Activated effector memory CD4-positive, alpha-beta T cell treated with Interleukin-2 at 50 U/mL for 16 hours (primary cell): ENCODE data around the gene DCAF6.
"Not testable (repeated sequence)": the region's sequence is repeated elsewhere in the genome, so short reads cannot be mapped to it uniquely, and the experiment has no call there.

Experiments
- DNase-seq: peaks from one replicate; pipeline ENCODE4 v3.0.0-alpha.2; 2020

Gene DCAF6

DNA sequence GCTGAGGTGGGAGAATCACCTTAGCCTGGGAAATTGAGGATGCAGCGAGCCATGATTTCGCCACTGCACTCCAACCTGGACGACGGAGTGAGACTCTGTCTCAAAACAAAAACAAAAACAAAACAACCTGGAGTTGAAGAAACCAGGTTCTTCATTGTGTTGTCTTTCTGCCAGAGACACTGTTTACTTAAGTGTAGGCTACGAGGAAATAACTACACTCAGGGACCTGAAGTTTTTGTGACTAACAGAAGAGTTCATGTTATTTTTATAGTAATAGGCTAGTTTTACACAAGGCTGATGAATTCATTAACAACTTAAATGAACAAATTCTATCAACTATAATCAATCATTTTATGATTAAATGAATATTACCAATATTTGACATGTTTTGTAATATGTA, 98.9 kb downstream of the DCAF6 start:
- DNase-seq, result no peak

DNA sequence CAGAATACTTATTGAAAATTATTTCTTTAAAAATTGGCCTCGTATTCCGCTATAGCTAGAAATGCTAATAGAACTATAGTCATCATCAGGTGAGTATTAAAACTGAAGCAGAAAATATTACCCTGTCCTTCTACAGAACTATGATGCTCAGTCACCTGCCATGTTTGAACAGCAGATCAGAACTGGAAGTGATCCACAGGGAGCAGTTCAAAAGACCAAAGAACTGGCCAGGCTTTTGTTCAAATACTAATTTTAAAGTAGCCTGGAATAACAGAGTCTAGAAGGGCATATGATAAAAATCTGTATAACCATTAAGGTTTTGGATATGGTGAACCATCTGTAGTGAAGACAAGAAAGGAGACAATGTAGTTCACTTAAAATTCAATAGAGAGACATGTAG, 105.9 kb downstream of the DCAF6 start:
- DNase-seq, result no peak

DNA sequence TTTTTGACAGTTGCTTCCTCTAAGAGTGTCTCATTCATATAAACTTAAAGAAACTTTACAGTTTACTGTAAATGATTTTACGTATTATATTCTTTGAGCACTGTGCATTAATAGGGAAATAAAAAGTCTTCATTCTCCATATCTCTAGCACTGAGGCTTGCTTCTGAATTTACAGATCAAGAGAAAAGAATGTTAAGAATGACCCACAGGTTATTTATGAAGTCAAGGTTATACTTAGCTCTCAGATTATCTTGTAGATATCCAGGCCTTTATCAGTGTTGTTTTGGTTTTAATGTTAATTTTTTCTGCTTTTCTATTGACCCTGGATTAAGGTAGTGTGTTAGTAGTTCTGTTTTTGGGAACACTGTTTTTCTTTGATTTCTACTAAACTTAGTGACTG, 108.8 kb downstream of the DCAF6 start:
- DNase-seq, result no peak

DNA sequence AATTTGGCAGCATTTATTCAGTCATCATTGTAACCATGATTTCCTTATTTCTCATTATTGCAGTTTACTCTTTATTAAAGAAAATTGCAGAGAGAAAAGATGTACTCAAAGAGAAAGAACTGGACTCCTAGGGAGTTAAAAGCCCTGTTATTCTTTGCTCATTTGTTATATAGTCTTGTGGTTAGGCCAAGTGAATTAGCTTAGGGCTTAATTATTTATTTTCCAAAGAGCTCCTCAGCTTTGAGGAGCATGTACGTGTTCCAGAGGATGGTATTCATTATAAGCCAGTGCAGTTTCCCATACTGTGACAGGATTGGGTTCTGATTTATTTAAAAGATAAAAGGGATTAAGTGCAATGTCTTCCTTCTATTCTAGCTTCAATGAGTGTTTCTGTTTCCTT, 113.8 kb downstream of the DCAF6 start:
- no peak for DNase-seq

DNA sequence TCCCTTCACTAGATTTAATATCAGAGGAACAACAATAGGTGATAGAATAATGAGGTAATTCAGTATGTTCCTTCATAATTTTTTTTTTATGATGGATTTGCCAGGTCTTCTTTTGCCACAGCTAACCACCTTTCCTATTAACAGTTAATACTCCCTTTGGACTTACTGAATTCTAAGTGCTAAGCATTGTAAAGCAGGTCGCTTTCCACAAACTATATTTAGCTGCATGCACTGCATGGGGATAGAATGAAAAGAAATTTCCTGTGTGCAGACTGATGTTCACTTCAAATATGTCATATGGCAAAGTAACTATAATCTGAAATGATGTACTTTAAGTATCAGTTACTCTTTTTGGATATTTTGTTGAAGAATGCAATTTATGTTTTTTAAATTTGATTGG, 114.4 kb downstream of the DCAF6 start:
- DNase-seq, result no peak

DNA sequence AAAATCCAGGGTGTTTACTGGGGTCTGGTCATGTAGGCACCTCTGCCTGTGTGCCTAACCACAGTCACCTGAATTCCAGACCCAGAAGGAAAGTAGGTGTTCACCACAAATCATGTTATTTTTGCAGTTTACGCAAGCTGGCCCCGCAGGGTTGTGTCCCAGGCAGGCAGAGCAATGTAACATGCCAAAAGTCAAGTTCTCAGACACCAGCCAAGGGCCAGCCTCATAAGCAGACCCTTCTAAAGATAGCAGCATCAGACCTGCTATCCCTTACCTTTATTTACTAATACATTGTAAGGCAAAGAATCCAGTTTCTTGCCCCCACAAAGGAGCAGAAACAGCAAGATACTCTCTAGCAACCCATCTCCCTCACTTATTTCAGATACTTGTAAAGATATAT, 117.2 kb downstream of the DCAF6 start:
- no peak for DNase-seq

DNA sequence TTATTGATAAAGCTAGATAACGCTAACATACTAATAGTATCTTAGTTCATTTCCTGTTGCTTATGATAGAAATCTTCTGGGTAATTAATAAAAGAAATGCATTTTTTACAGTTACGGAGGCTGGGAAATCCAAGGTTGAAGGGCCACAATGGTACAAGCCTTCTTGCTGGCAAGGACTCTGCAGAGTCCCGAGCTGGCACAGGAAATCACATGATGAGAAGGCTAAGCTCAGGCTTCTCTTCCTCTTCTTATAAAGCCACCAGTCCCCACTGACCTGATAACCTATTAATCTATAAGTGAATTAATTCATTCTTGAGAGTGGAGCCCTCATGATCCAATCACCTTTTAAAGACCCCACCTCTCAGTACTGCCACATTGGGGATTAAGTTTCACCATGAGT, 117.6 kb downstream of the DCAF6 start:
- no peak for DNase-seq

DNA sequence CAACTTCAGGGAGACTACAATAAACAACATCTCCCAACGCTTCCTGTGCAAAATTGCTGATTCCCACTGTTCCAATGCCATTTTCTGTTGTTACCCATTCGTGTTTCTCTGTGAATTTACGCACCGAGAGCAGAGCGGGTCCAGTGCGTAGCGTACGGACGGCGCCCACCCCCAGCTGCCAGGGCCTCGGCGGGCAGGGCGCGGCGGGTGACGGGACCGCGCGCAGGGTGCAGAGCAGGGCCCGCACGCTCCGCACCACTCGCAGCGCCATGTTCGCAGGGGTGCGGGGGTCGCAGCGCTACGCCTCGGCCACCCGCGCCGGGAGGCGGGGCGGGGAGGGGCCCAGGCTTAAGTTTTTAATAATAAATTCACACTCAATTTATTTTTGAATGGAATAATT, 119.7 kb downstream of the DCAF6 start:
- DNase-seq, result not testable (repeated sequence)

DNA sequence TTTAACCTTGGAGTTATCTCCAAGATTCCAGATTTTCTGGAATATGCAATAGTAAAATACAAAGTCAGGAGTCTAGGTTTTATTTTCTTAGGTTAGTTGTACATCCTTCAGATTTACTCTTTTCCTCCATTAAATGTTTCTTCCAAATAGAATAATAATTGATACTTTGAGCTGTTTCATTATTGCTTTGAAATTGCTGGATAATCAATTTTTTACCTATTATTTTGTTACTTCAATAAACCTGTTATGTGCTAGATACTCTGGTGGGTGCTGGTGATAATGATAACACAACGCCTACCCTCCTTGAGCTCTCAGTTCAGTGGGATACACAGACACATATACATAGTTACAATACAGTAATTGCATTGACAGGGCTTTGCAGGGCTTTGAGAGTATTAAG, 120.9 kb downstream of the DCAF6 start:
- DNase-seq, result no peak

DNA sequence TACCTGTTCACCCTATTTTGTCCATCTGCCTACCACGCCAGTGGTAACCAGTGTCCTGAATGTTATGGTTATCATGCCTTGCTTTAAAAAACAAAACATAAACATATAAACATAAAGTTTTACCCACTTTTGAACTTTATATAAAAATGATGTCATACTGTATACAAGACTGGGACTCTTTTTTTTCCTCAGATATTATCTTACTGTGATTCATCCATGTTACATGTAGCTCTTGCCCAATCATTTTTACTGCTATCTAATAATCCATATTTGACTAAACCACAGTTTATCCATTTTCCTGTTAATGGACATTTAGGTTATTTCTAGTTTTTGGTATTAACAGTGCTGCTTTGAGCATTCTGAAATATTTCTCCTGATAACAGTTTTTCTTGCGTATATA, 121.4 kb downstream of the DCAF6 start:
- no peak for DNase-seq

DNA sequence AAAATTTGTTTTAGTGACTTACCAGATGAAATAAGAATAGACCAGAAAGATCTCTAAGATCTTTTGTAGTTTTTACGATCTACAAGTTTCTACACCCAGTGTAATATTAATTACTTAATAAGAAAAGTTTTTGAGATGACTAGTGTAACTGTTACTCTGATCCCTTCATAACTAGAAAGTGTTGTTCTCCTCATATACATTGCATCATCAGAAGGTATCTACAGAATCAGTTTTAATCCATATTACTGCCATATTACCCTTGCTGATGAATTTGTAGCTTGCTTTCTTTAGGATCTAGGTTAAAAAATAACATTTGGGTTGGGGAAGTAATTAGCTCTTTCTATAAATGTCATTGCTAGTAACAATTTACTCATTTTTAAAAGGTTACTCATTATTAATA, 127.7 kb downstream of the DCAF6 start:
- DNase-seq, result no peak

DNA sequence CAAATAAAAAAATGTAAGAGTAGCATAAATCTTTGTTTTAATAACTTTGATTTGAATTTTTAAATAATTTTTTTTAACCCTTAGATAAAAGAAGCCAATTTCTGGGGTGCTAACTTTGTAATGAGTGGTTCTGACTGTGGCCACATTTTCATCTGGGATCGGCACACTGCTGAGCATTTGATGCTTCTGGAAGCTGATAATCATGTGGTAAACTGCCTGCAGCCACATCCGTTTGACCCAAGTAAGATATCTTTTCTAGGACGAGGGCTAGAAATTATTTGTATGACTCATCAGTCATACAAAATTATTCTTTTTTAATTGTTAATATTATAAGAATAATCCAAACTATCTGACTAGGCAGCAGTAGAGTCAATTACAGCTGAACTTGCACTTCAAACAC, 129.0 kb downstream of the DCAF6 start:
- no peak for DNase-seq

DNA sequence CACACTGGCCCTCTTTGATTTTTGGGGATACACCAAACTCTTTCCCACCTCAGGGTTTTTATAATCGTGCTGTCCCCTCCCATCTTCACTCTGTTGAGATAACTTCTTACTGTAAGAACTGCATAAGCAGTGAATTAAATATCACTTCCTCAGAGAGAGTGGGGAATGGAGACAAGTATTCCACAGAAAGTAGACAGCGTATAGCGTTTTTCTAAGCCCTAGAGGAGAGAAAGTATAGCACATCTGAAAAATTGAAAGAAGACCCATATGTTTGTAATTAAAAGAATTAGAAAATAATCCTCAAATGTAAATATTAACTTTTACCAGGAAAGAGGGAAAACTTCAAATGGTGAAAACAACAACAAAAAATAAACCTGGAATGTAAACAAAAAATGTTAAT, 132.9 kb downstream of the DCAF6 start:
- no peak for DNase-seq

DNA sequence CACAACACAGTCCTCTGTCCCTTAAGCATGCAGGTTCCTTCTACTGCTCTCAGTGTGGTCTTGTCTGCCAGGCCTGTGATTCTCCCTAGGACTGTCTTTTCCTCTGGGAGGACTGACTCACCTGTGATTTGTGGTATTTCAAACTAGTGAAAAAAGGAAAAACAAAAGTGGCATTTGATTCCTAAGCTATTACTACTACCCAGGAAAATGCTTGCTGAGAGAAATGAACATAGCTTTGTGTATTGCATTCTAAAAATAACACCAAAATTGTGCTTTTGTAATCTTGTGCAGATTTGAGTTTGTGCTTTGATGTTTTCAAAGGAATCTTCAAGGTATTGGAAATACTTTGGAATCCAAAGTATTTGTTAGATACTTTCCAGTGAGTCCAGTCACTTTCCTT, 143.3 kb downstream of the DCAF6 start:
- DNase-seq, result no peak

DNA sequence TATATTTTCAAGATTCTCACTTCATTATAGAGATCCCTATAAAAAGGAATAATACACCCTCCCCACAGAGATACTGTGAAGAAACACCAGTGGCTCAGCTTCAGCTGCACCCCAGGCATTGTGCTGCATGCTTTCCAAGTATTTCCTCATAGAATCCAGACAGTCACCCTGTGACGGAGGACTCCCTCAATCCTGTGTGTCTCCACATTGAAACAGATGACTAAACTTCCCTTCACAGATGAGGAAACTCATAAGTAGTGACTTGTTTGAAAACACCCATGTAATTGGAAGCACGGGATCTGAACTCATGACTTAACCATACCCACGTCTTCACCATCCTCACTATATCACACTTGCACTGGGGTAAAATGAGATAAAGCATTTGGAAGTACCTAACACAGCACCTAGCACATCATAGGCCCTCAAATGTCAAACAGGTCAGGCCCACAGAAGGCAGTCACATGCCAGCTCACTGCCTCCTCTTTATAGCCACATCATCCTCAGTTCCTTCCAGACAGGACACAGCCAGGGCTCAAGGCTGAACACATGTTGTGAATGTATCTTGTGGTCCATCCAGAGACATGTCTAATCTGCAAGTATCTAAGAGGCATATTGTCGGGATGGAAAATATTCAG, 145.0 kb downstream of the DCAF6 start:
- no peak for DNase-seq

DNA sequence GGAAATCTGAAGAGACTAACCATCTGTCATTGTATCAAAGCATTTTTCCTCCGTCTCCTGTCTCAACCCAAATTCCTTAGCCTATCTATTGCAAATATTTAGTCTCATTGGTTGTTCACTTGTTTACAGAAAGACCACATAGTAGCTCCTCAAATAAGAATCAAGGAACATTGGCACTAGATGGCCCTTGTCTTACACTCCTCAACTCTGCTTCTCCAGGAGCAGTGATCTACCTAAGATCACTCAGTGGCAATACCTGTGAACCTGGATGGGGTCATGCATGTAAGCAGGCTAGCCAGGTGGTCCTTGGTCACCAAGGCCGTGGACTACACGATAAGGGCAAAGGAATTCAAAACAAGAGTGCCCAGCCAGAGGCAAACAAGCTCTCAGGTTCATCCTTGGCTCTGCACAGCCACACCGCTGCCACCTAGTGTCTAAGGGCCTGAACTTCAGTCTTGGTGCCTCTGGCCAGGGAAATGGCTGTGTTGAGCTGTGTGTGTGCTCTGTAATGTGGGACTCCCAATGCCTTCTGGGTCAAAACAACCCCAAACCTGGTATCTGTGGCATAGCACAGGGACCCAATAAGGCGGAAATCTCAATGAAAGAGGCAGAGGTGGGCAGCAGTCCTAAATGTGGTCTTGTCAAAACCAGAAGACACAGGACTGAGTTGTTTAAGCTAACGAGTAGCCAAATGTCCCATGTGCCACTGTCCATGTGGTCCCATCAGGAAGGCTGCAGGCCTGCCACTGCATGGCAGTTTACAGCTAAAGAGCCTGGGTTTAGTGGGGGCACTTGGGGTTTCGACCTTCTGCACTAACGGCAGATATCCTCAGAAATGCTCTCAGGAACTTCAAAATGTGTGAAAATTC, 145.8 kb downstream of the DCAF6 start:
- peak; percentile 40 for DNase-seq

DNA sequence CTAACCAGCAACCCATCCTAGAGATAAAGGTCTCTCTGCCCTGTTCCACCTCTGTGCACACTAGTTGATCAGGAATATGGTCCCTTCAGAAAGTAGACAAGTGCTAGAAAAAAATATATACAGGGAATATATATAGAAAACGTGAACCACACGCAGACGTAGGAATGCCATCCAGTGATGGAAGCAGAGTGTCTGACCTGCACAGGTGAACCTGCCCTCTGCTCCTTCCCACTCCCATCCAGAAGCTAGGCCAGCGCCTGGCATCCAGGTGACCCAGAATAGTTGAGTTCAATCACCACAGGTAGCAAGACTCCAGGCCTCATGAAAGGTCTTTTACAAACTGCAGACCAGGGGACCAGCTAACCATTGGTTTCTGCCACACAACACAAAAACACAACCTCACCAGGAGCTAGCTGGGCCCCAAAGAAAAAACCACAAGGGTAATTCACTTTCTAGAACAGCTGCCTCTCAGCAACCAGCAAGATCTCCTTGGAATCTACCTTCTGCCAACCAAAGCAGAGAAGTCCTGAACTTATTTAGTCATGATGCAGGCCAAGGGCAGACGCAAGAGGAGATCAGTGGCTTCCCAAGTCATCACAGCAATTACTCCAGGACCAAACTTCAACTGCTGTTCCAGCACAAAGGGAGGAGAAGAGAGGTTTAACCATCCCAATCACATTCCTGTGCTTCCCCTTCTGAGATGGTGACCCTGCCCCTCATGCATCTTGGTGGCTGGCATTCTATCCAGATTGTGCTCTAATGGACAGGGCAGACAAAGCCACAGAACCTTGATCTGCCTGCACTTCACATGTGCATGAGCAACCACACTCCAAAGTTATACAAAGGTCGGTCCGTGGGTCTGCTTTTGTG, 147.2 kb downstream of the DCAF6 start:
- DNase-seq, result no peak

DNA sequence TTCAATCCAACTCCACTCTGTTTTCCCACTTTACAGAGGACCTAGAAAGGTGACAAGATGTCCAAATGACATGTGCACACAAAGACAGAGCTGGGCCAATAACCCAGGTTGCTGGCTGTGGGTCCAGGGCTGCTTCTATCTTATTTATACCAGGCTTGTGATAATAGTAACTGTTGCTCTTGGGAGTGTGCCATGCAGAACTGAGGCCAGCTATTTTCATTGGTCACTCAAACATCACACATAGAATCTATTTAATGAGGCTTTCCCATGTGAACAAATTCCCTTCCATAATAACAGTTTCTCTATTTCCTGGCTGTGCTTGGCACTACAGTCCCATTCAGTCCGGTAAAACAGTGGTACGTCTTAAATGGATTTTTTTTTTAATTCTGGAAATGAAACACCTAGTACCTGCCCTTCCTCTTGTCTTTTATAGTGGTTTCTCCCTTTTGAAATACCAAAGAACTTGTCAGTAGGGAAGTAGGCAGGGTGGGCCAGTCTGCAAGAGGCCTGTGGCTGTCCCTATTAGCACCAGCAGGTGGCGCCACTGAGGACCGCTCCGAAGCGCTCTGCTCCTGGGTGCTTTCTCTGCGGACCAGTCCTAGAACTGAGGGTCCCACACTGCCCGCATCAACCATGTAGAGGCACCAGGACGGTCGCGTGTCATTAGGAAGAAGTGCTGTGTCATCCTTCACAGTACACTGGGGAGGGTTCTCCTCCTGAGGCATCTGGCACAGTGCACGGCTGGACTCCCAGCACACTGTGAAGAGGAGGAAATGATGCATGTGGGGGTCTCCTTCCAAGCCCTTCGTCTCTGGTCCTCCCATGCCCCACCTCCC, 148.1 kb downstream of the DCAF6 start:
- DNase-seq, result peak; percentile 36

DNA sequence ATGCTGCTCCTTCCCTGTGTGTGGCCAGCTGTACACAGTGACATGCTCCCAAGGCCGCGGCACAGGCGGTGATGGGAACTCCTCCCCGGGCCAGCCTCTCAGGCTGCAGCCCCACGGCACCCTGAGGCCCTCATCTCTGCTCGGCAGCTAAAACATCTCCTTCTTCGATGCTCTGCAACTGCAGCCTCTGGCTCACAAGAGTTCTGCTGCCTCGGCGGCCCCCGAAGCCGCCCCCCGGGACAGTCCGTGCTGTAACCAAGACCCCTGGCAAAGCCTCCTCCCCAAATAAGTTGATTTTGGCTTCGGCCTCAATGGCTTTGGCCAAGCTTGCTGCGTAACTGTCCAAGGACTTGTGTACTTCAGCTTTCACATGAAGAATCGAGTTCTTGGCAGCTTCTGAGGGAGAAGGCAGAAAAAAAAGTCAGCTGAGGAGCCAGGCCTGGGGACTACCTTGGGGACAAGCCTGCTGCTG, 149.0 kb downstream of the DCAF6 start:
- no peak for DNase-seq

DNA sequence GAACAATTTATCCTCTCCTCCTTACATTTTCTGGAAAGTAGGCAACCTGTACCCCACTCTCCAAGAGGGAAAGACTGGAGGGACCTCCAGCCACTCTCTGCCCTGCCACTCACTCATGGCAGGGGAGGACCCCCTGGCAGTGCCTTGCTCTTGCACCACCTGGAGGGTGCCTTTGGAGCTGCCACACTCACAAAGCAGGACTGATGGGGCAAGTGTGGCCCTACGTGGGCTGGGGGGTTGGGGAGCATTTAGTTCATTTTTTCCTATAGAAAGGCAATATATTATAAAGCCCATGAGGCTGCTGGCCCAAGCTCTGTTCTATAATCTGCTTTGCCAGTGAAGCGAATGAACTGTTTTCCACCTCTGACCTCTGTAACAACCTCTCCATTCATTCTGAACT, 150.0 kb downstream of the DCAF6 start:
- no peak for DNase-seq

DNA sequence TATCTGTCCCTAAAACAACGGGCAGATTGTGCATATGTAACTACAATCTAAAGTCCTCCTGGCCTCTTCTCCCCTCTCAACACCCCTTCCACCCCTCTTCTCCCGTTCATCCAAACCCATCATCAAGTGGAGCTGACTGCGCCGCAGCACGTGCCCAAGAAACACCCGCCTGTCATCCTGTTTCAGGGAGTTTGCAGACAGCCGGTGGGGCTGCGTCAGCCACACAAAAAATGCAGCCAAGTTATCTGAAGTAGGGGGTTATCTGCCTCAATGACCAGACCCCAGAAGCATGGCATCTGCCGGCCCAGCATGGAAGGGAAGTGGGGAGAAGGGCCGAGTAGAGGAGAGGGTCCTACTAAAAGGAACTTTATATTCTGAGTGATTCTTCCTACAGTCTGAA, 151.2 kb downstream of the DCAF6 start:
- DNase-seq, result no peak

DNA sequence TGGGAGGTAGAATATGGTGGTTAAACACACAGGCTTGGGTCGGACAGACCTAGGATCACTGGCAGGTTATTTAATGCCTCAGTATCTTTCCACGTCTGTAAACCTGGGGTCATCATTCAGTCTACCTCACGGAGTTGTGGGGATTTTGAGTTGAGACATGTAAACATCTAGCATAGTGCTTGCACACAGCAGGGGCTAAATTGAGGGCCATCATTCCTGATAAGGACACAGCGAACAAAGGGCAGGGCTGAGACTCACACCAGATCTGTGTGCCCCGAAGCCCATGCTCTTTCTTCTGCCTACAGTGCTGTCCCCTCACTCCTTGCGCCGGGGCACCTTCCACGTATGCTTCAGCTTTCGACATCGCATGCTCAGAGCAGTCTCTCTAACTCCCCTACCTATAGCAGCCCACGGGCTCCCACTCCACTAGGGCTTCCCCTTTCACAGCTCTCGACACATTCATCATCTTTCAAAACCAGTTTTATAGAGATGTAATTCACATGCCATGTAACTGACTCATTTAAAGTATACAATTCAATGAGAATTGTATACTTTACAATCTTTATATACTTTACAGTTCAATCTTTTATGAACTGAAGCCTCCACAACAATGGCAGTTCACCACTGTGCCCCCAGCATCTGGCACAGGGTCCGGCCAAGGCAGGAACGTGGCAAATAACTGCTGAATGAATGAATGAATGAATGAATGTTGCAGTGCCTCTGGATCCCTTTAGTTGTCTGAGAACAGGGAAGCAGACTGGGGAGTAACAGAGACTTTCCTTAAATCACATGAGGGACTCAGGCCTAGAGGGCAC, 152.2 kb downstream of the DCAF6 start:
- DNase-seq, result no peak
